GM18907 (cell line): ENCODE measurements around the gene RIN2.

Experiments
- ATAC-seq: cut with Tn5 transposase; IDR thresholded peaks from one replicate; pipeline ENCODE4 v1.9.1; 2021; ENCODE audit warnings: mild to moderate bottlenecking, moderate library complexity; ENCODE audit not compliant: unreplicated experiment

The RIN2 gene

GRCh38 chr20:19758133-19758500 is at the start of gene RIN2:
RIN2 (plus strand) TSS chr20:19758258; CDS start chr20:19889602, 131,344 bp downstream.
- ATAC-seq: no peak

GRCh38 chr20:19709635-19710335 is 48.3 kb upstream of the RIN2 start:
- ATAC-seq: no peak

- no peak for ATAC-seq
These were observed 47.5 kb upstream of the RIN2 start for GRCh38 chr20:19710336-19711120.

- no peak for ATAC-seq
These were observed 46.9 kb upstream of the RIN2 start for GRCh38 chr20:19711126-19711525.

GRCh38 chr20:19712721-19713260 is 45.3 kb upstream of the RIN2 start:
- no peak for ATAC-seq

GRCh38 chr20:19713822-19714578 is 44.1 kb upstream of the RIN2 start:
- no peak for ATAC-seq

- no peak for ATAC-seq
These were observed 43.5 kb upstream of the RIN2 start for GRCh38 chr20:19714579-19714840.

- ATAC-seq: no peak
These were observed 42.1 kb upstream of the RIN2 start for GRCh38 chr20:19715986-19716385.

DNA sequence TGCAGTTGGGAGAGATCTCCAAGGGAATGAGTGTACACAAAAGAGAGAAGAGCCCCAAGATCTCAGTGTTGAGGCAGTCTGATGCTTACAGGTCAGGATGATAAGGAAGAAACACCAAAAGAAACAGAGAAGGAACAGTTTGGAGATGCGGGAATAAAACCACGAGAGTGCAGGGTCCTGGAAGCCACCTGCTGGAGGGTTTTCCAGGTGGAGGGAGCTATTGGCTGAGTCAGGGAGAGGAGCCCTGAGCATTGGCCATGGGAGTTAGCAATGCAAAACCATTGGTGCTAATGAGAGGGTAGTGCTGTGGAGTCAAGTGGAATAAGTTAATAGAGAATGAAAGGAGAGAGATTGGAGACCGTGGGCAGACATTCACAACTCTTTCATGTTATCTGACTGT is 39.2 kb upstream of the RIN2 start:
- ATAC-seq: no peak

- no peak for ATAC-seq
These were observed 37.1 kb upstream of the RIN2 start for GRCh38 chr20:19720991-19721390.

DNA sequence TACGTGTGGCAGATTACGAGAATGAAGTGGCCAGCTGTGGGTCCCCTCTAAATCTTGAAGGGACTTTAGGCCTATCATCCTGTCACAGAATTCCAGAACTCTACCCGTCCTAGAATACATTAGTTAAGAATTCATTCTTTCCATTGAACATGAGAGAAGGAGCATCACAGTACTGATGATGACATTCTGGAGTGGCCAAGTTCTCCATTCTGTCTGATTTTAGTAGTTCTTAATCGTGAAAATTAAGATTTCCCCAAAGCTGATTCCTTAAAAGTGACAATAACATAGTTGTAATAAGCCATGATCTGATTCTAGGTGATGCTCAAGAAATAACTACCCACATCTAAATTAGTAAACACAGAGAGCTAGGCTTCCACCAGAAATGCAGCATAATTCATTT is 35.0 kb upstream of the RIN2 start:
- no peak for ATAC-seq

DNA sequence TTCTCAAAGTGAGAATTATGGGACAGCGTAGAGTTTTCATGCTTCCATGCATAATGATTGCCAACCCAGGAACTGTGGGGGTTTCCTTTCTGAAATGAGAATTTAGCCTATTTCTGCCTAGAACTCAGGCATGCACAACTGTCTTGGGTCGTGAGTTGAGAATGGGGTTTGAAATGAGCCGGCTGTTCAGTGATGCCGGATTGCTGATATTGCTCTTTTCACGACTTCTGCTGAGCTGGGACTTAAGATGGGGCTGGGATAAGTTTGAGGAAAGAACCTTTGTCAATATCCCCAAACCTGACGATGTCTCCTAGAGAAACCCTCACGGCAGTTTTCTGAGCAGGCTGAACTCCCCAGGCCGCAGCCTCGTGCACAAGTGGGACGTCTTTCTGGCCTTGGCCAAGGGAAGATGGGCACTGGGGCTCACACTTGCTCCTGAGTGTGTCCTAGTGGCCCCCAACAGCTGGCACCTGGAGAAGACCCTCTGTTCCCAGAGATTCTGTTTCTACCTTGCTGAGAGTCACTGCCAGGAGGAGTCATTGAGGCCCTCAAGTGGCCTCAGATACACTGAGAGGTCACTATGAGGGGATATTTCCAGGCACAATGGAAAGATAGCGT is 34.1 kb upstream of the RIN2 start:
- no peak for ATAC-seq

DNA sequence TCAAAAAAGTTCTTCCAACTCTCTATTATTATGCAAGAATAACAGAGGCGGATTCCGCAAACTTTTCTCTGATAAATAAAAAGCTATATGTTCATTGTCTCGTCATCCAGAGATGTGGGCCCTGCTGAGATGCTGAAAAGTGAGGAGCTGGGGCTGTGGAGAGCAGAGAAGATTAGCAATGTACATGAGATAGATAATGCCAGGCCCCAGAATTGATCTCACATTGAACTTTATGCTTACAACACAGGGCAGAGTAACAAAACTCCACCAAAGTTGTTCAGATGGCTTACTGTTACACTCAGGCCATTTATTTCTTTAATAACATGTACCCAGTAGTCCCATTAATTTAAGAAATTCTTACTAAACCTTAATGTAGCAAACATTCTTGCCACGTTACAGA is 32.7 kb upstream of the RIN2 start:
- no peak for ATAC-seq

GRCh38 chr20:19725814-19726525 is 32.1 kb upstream of the RIN2 start:
- ATAC-seq: no peak

DNA sequence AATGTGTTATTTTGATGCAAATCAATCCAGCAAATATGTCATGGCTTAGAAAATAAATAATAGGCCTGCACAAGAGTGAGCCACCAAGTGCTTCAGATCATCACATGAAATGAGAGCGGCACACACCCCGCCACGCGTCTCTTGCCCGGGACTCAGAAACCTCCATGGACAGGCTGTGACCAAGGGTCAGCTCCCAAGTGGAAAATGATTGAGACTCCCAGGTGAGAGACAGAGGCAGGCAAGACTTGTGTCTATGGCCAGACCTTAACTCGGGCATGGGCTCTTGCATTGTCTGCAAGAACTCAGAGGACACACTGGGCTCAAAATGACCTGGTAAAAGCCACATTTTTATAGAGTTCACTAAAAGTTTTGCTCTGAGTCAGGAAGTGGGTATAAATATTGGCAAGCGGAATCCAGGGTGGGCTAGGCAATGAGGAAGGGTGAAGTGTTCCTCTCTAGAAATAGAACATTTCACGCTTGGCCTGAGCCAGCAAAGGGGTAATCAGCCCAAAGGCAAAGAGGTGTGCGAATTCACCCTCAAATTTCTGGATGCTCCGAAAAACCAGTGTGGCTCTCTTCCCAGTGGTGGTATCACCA is 30.7 kb upstream of the RIN2 start:
- no peak for ATAC-seq

- no peak for ATAC-seq
These were observed 28.4 kb upstream of the RIN2 start for GRCh38 chr20:19729672-19730071.

DNA sequence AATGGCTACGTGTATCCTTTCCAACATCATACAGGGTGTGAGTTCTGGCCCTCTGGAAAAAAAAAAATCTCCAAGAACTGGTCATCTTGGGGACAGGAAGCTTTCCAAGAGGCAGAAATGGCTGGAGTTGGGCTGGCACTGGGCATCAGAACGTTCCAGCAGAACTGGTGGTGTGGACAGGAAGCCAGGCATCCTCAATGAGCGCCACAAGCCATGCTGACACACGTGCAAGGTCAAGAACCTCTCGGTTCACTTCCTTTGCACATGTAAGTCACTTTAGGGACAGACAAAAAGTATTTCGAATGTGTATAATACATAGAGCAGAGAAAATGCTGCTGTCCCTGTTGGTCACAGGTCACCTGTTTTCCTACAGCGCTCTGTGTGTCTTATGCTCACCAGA is 27.4 kb upstream of the RIN2 start:
- ATAC-seq: no peak

- ATAC-seq: no peak
These were observed 23.2 kb upstream of the RIN2 start for GRCh38 chr20:19734811-19735210.

- peak; percentile 66 for ATAC-seq
These were observed 22.6 kb upstream of the RIN2 start for GRCh38 chr20:19735446-19735845.

GRCh38 chr20:19737025-19737424 is 21.0 kb upstream of the RIN2 start:
- peak; percentile 67 for ATAC-seq
